Tibial nerve (tissue), 4 donors: ENCODE data around the gene ELMO1. TPM values are rescaled to one million over a fixed set of nuclear protein-coding genes. Genes with fewer than 3 reads are reported as not detected.

Source experiments
- DNase-seq, 2 donors: peaks; one replicate each; pipeline ENCODE4 v3.0.0-alpha.2; 2019; ENCODE audit warnings: low spot score in 2 of 2
- H3K27ac ChIP-seq, 4 donors: fragments of 200-600 bp; sonication (generic) in 3 of 4; one replicate each; pipeline ENCODE4 v1.5.1; 2017 to 2019; ENCODE audit warnings: mild to moderate bottlenecking in 1 of 4
- H3K27me3 ChIP-seq, 2 donors: fragments of 200-600 bp; sonication (generic) in 1 of 2; one replicate each; pipeline versions ENCODE4 v1.5.1 to v1.6.0; 2017 to 2019
- H3K36me3 ChIP-seq, 3 donors: fragments of 200-600 bp; sonication (generic); one replicate each; pipeline ENCODE4 v1.5.1; 2018 to 2019
- H3K4me1 ChIP-seq, 4 donors: fragments of 200-600 bp; sonication (generic) in 3 of 4; one replicate each; pipeline ENCODE4 v1.5.1; 2017 to 2019
- H3K4me3 ChIP-seq, 4 donors: fragments of 200-600 bp; sonication (generic) in 3 of 4; one replicate each; pipeline ENCODE4 v1.5.1; 2017 to 2019; ENCODE audit warnings: mild to moderate bottlenecking in 1 of 4, moderate library complexity in 1 of 4
- H3K9me3 ChIP-seq, 4 donors: fragments of 200-600 bp; sonication (generic) in 3 of 4; one replicate each; pipeline ENCODE4 v1.5.1; 2017 to 2019
- CTCF ChIP-seq, 5 experiments: fragments of 200-600 bp in 3 of 5; fragments of 450-650 bp in 2 of 5; sonication (generic) in 3 of 5; IDR thresholded peaks; one replicate each; pipeline ENCODE4 v1.5.1; 2016 to 2019; ENCODE audit warnings: antibody characterized with exemption in 5 of 5, mild to moderate bottlenecking in 3 of 5, moderate library complexity in 2 of 5
- EP300 ChIP-seq, 2 donors: sonication (generic); formaldehyde crosslinking; IDR thresholded peaks; one replicate each; pipeline ENCODE4 v1.6.1; 2017; ENCODE audit warnings: antibody characterized with exemption in 2 of 2, mild to moderate bottlenecking in 1 of 2
- POLR2A ChIP-seq, 2 donors: fragments of 450-650 bp; IDR thresholded peaks; one replicate each; pipeline ENCODE4 v1.6.1; 2017; ENCODE audit warnings: antibody characterized with exemption in 2 of 2, mild to moderate bottlenecking in 2 of 2, moderate library complexity in 2 of 2
- WGBS, 2 donors: methylation state at CpG; one replicate each; pipeline ENCODE4 v1.1.5; 2018; 5-methylcytosine and 5-hydroxymethylcytosine counted together
- total RNA-seq, 4 donors: library from RNA; depleted of rRNA; stranded (reverse); fragments of >200 nt; gene quantifications; one replicate each; pipeline ENCODE4 v1.1.0, GENCODE V29; 2016

The ELMO1 gene
- total RNA-seq, 4 donors from 2014 or later: 196 to 328 (median 268) TPM

- H3K9me3 ChIP-seq: peaks cover 0 to 1% (median 0%) of the 10 kb centered on the region in 4 donors
- peaks cover 0 to 38% (median 21%) of the 10 kb centered on the region in 4 donors for H3K4me1 ChIP-seq
- peaks cover 0 to 4% (median 0%) of the 10 kb centered on the region in 3 donors for H3K36me3 ChIP-seq
- H3K4me3 ChIP-seq: no peak overlapping the region
- no peak for DNase-seq
- TF ChIP-seq CTCF (IDR thresholded peaks at IDR 0.05): no peak
- TF ChIP-seq EP300 (IDR thresholded peaks at IDR 0.05): no peak
- TF ChIP-seq POLR2A (IDR thresholded peaks at IDR 0.05): no peak
- no peaks in the 10 kb centered on the region for H3K27me3 ChIP-seq
- WGBS, 2 donors: 81 to 85% methylated on average over 8 of the region's 8 CpGs
- H3K27ac ChIP-seq: peak overlapping the region in 2 of 4 donors; percentile 81 to 88
Measured at GRCh38 chr7:37033141-37033540, 415.5 kb downstream of the ELMO1 start.

GRCh38 chr7:37032258-37032601 lies 416.4 kb downstream of the ELMO1 start:
- Histone ChIP-seq H3K4me3 (no peak overlapping the region), H3K4me1 (peaks cover 0 to 38% (median 21%) of the 10 kb centered on the region in 4 donors), H3K9me3 (no peaks in the 10 kb centered on the region), H3K36me3 (no peaks in the 10 kb centered on the region), H3K27me3 (no peaks in the 10 kb centered on the region), H3K27ac (peak overlapping the region; percentile 42 to 88 (median 70))
- WGBS, 2 donors: 79 to 81% methylated on average over 4 of the region's 4 CpGs
- TF ChIP-seq EP300 (IDR thresholded peaks at IDR 0.05) (no peak), POLR2A (IDR thresholded peaks at IDR 0.05) (no peak), CTCF (IDR thresholded peaks at IDR 0.05) (no peak)
- DNase-seq: no peak

- TF ChIP-seq EP300 (IDR thresholded peaks at IDR 0.05) (peak; percentile 22 to 93), CTCF (IDR thresholded peaks at IDR 0.05) (no peak), POLR2A (IDR thresholded peaks at IDR 0.05) (no peak)
- H3K27me3 ChIP-seq: no peaks in the 10 kb centered on the region
- no peak overlapping the region for H3K4me3 ChIP-seq
- peak; percentile 39 to 87 for DNase-seq
- no peaks in the 10 kb centered on the region for H3K36me3 ChIP-seq
- WGBS, 2 donors: 14 to 17% methylated on average over 9 of the region's 9 CpGs
- no peaks in the 10 kb centered on the region for H3K9me3 ChIP-seq
- H3K4me1 ChIP-seq: peaks cover 0 to 38% (median 21%) of the 10 kb centered on the region in 4 donors
- peak overlapping the region; percentile 9 to 88 (median 74) for H3K27ac ChIP-seq
Measured at GRCh38 chr7:37031571-37032257, 416.9 kb downstream of the ELMO1 start.

- H3K27me3 ChIP-seq: no peaks in the 10 kb centered on the region
- H3K9me3 ChIP-seq: no peaks in the 10 kb centered on the region
- H3K36me3 ChIP-seq: peaks cover 0 to 3% (median 0%) of the 10 kb centered on the region in 3 donors
- H3K4me3 ChIP-seq: no peak overlapping the region
- TF ChIP-seq EP300 (IDR thresholded peaks at IDR 0.05) (no peak), POLR2A (IDR thresholded peaks at IDR 0.05) (no peak), CTCF (IDR thresholded peaks at IDR 0.05) (no peak)
- 74 to 83% methylated on average over 5 of the region's 5 CpGs for WGBS, 2 donors
- no peak for DNase-seq
- peaks cover 0 to 37% (median 23%) of the 10 kb centered on the region in 4 donors for H3K4me1 ChIP-seq
- no peak overlapping the region for H3K27ac ChIP-seq
Measured at GRCh38 chr7:37028909-37029440, 419.7 kb downstream of the ELMO1 start.
